DND-41 (cell line): ENCODE results near the gene MYO5C.
"Not testable (repeated sequence)": the region's sequence is repeated elsewhere in the genome, so short reads cannot be mapped to it uniquely, and the experiment has no call there.

Experiments used
- ATAC-seq: fragments of 200-7000 bp; cut with Tn5 transposase; 3 replicates; pipeline ENCODE4 v1.9.1; 2021; ENCODE audit warnings: low read depth; ENCODE audit not compliant: insufficient read depth
- DNase-seq: peaks from one replicate; pipeline ENCODE4 v3.0.0-alpha.2; 2020
- H2AFZ ChIP-seq: 2 replicates; pipeline ENCODE4 v1.6.0; 2012; ENCODE audit warnings: low read depth, low read length
- H3K27ac ChIP-seq: 2 replicates; pipeline ENCODE4 v1.5.1; 2012; ENCODE audit warnings: low read length, inconsistent platforms
- H3K27me3 ChIP-seq: fragments of 200-600 bp; sonication (generic); 2 replicates; pipeline ENCODE4 v1.6.0; 2012; ENCODE audit warnings: low read length, mild to moderate bottlenecking, inconsistent platforms; ENCODE audit not compliant: insufficient read depth, poor library complexity
- H3K36me3 ChIP-seq: 2 replicates; pipeline ENCODE4 v1.5.1; 2012; ENCODE audit warnings: low read length, inconsistent platforms; ENCODE audit not compliant: insufficient read depth
- H3K4me1 ChIP-seq: 2 replicates; pipeline ENCODE4 v1.5.1; 2012; ENCODE audit warnings: mild to moderate bottlenecking, low read length; ENCODE audit not compliant: insufficient read depth
- H3K4me2 ChIP-seq: 2 replicates; pipeline ENCODE4 v1.6.0; 2012; ENCODE audit warnings: mild to moderate bottlenecking, moderate library complexity, low read length, inconsistent platforms; ENCODE audit not compliant: insufficient read depth
- H3K4me3 ChIP-seq, 2 experiments: fragments of 200-600 bp in 1 of 2; shearing (Covaris generic) in 1 of 2; 2 replicates each; pipeline ENCODE4 v1.5.1; 2012 to 2016; ENCODE audit warnings: inconsistent platforms in 2 of 2, low read length in 2 of 2, mild to moderate bottlenecking in 2 of 2, low read depth in 1 of 2, moderate library complexity in 1 of 2
- H3K79me2 ChIP-seq: 2 replicates; pipeline ENCODE4 v1.6.0; 2012; ENCODE audit warnings: low read length, inconsistent platforms; ENCODE audit not compliant: insufficient read depth
- H3K9ac ChIP-seq: 2 replicates; pipeline ENCODE4 v1.6.0; 2012; ENCODE audit warnings: low read depth, mild to moderate bottlenecking, inconsistent platforms, low read length, moderate library complexity
- H3K9me3 ChIP-seq: 2 replicates; pipeline ENCODE4 v1.5.1; 2012; ENCODE audit warnings: low read length, moderate library complexity, mild to moderate bottlenecking, inconsistent platforms; ENCODE audit not compliant: insufficient read depth, severe bottlenecking
- H4K20me1 ChIP-seq: 2 replicates; pipeline ENCODE4 v1.6.0; 2012; ENCODE audit warnings: low read length; ENCODE audit not compliant: insufficient read depth
- CTCF ChIP-seq: IDR thresholded peaks from 2 replicates; pipeline ENCODE4 v1.5.1; 2012; ENCODE audit warnings: borderline replicate concordance, low read length, moderate library complexity, mild to moderate bottlenecking; ENCODE audit not compliant: poor library complexity, severe bottlenecking; ENCODE audit errors: extremely low read depth
- EZH2 ChIP-seq: IDR thresholded peaks from 3 replicates; pipeline ENCODE4 v1.6.1; 2012; ENCODE audit warnings: borderline replicate concordance, low read depth, mild to moderate bottlenecking, moderate library complexity, low read length, inconsistent platforms; ENCODE audit not compliant: severe bottlenecking

Gene MYO5C

DNA sequence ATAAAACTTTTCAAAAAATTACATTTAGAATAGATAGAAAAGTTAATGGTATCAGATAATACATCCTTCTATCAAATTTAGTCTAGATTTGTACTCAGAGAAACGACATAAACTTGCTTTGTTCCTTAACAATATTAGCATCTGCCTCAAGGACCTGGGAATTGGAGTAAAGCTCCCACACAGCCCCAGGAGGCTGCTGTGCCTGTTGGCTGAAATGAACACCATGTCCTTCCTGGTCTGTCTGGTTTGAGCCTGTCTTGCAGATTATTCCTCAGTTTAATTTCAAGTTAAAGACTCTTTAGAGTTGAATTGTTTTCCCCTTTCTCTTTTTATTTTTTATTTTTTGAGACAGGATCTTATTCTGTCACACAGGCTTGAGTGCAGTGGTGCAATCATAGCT, 123.8 kb downstream of the MYO5C start:
- TF ChIP-seq CTCF (no peak), EZH2 (no peak)
- ATAC-seq: no peak
- Histone ChIP-seq H3K4me1 (no peaks in the 10 kb centered on the region), H3K79me2 (no peaks in the 10 kb centered on the region), H2AFZ (no peak overlapping the region), H3K27ac (no peak overlapping the region), H3K9me3 (no peaks in the 10 kb centered on the region), H3K4me3 (no peak overlapping the region), H3K4me2 (no peak overlapping the region), H3K9ac (no peak overlapping the region), H4K20me1 (no peaks in the 10 kb centered on the region), H3K27me3 (no peaks in the 10 kb centered on the region), H3K36me3 (no peaks in the 10 kb centered on the region)
- no peak for DNase-seq

- Histone ChIP-seq H4K20me1 (no peaks in the 10 kb centered on the region), H3K79me2 (no peaks in the 10 kb centered on the region)
- peak; percentile 76 for ATAC-seq
These were observed 124.2 kb downstream of the MYO5C start for GRCh38 chr15:52171386-52171785.

DNA sequence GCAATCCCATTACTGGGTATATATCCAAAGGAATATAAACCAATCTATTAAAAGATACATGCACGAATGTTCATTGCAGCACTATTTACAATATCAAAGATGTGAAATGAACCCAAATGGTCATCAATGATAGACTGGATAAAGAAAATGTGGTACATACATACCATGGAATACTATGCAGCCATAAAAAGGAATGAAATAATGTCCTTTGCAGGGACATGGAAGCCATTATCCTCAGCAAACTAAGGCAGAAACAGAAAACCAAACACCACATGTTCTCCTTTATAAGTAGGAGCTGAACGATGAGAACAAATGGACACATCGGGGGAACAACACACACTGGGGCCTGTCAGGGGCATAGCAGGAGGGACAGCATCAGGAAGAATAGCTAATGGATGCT, 125.4 kb downstream of the MYO5C start:
- not testable (repeated sequence) for H3K4me1 ChIP-seq, H3K4me2 ChIP-seq, ATAC-seq, H3K79me2 ChIP-seq, H3K27me3 ChIP-seq, H3K4me3 ChIP-seq, DNase-seq, H3K9ac ChIP-seq, H4K20me1 ChIP-seq, H3K27ac ChIP-seq, H2AFZ ChIP-seq, H3K9me3 ChIP-seq, H3K36me3 ChIP-seq

More at GRCh38 chr15:52171386-52171785, 124.2 kb downstream of the MYO5C start:
- H3K4me3 ChIP-seq: no peak overlapping the region
- H2AFZ ChIP-seq: no peak overlapping the region
- H3K9me3 ChIP-seq: no peaks in the 10 kb centered on the region
- no peak for DNase-seq
- no peak for TF ChIP-seq CTCF
- no peak for TF ChIP-seq EZH2
- no peaks in the 10 kb centered on the region for H3K36me3 ChIP-seq
- H3K4me2 ChIP-seq: no peak overlapping the region
- no peak overlapping the region for H3K9ac ChIP-seq
- H3K27ac ChIP-seq: no peak overlapping the region
- no peaks in the 10 kb centered on the region for H3K27me3 ChIP-seq
- H3K4me1 ChIP-seq: no peaks in the 10 kb centered on the region

DNA sequence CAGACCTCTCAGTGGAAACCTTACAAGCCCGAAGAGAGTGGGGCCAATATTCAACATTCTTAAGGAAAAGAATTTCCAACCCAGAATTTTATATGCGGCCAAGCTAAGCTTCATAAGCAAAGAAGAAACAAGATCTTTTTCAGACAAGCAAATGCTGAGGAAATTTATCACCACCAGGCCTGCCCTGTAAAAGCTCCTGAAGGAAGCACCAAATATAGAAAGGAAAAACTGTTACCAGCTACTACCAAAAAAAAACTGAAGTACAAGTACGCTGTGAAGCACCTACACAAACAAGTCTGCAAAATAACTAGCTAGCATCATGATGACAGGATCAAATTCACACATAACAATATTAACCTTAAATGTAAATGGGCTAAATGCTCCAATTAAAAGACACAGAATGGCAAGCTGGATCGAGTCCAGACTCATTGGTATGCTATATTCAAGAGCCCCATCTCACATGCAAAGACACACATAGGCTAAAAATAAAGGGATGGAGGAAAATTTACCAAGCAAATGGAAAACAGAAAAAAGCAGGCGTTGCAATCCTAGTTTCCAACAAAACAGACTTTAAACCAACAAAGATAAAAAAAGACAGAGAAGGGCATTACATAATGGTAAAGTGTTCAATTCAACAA, 130.0 kb downstream of the MYO5C start:
- H3K4me3 ChIP-seq, H3K4me1 ChIP-seq, H3K27ac ChIP-seq, H3K36me3 ChIP-seq, H3K27me3 ChIP-seq, H3K9me3 ChIP-seq, H3K79me2 ChIP-seq, H2AFZ ChIP-seq, DNase-seq, H4K20me1 ChIP-seq, H3K9ac ChIP-seq, ATAC-seq, H3K4me2 ChIP-seq: not testable (repeated sequence)
